K562 (cell line): ENCODE measurements around the gene CREG1. TPM values are rescaled to one million over a fixed set of nuclear protein-coding genes. Genes with fewer than 3 reads are reported as not detected.

Source experiments
- ATAC-seq: fragments of 200-7000 bp; cut with Tn5 transposase; 3 replicates; pipeline ENCODE4 v1.9.1; 2020; ENCODE audit warnings: moderate library complexity
- BruUV-seq: library from RNA; stranded (reverse); fragments of 400-500 nt; replicated peaks from 2 replicates; lab custom pipeline; 2021; lab: Mats Ljungman, UMichigan
- CTCF ChIA-PET: fragments of 300-600 bp; formaldehyde crosslinking; extraction: SDS; loops from one replicate; lab custom pipeline; 2021; ENCODE audit warnings: low intra/inter-chr PET ratio; lab: Yijun Ruan, JAX
- POLR2A ChIA-PET: fragments of 300-600, 350-650 bp; sonication (Branson Sonifier 250); formaldehyde crosslinking; extraction: SDS; loops from one replicate; lab custom pipeline; 2021; ENCODE audit warnings: antibody characterized with exemption, inconsistent platforms; lab: Yijun Ruan, JAX
- DNase-seq, 4 experiments: peaks; one replicate each; pipeline versions ENCODE4 v3.0.0 to v3.0.0-alpha.2; 2011 to 2018; ENCODE audit warnings: low spot score in 3 of 4, mixed read lengths in 3 of 4; ENCODE audit errors: extremely low read depth in 1 of 4
- FAIRE-seq: peaks from 2 replicates; lab custom pipeline; 2011; peaks lifted over from hg19 to GRCh38; lab: Jason Lieb, UNC
- H2AFZ ChIP-seq: 2 replicates; pipeline ENCODE4 v1.6.0; 2011; ENCODE audit warnings: low read depth, low read length, control low read depth, inconsistent platforms
- H3K27ac ChIP-seq: fragments of 200-600 bp; 3 replicates; pipeline ENCODE4 v1.8.0; 2011; ENCODE audit warnings: low read depth, mild to moderate bottlenecking, control low read depth, inconsistent platforms, low read length, moderate library complexity, mixed read lengths; ENCODE audit errors: extremely low read depth
- H3K27me3 ChIP-seq, 2 experiments: fragments of 300-600 bp in 1 of 2; 2 replicates in 1 of 2; 3 replicates in 1 of 2; pipeline versions ENCODE4 v1.6.0 to v1.8.0; 2011; ENCODE audit warnings: inconsistent platforms in 2 of 2, low read length in 2 of 2, mild to moderate bottlenecking in 1 of 2, mixed read lengths in 1 of 2, moderate library complexity in 1 of 2; ENCODE audit not compliant: control insufficient read depth in 2 of 2, insufficient read depth in 2 of 2
- H3K36me3 ChIP-seq: fragments of 300-600 bp; 3 replicates; pipeline ENCODE4 v1.8.0; 2011; ENCODE audit warnings: mild to moderate bottlenecking, low read length, inconsistent platforms; ENCODE audit not compliant: control insufficient read depth, insufficient read depth
- H3K4me1 ChIP-seq, 2 experiments: fragments of 200-600 bp in 1 of 2; replicated peaks in 1 of 2; 2 replicates in 1 of 2; 3 replicates in 1 of 2; pipeline versions ENCODE4 v1.5.1 to v1.8.0; 2011; ENCODE audit warnings: inconsistent platforms in 2 of 2, low read length in 2 of 2, mild to moderate bottlenecking in 1 of 2, mixed read lengths in 1 of 2, moderate library complexity in 1 of 2; ENCODE audit not compliant: control insufficient read depth in 2 of 2, insufficient read depth in 2 of 2
- H3K4me2 ChIP-seq: 2 replicates; pipeline ENCODE4 v1.6.1; 2011; ENCODE audit warnings: low read length, control low read depth, inconsistent platforms, mixed read lengths; ENCODE audit not compliant: insufficient read depth
- H3K4me3 ChIP-seq: fragments of 200-600 bp; sonication (generic), shearing (Covaris generic); 2 replicates; pipeline ENCODE4 v1.5.1; 2016; ENCODE audit warnings: control low read depth, inconsistent platforms
- H3K79me2 ChIP-seq: fragments of 200-600 bp; 3 replicates; pipeline ENCODE4 v1.8.0; 2011; ENCODE audit warnings: low read length, inconsistent platforms; ENCODE audit not compliant: control insufficient read depth, insufficient read depth
- H3K9ac ChIP-seq, 2 experiments: 2 replicates each; pipeline versions ENCODE4 v1.6.0 to v1.6.1; 2011; ENCODE audit warnings: low read depth in 2 of 2, low read length in 2 of 2, control low read depth in 1 of 2, inconsistent platforms in 1 of 2, mild to moderate bottlenecking in 1 of 2, mixed read lengths in 1 of 2; ENCODE audit not compliant: insufficient read depth in 1 of 2
- H3K9me1 ChIP-seq: one replicate; pipeline ENCODE4 v1.6.0; 2011; ENCODE audit warnings: inconsistent platforms, mild to moderate bottlenecking, low read length, moderate library complexity; ENCODE audit not compliant: control insufficient read depth, insufficient read depth
- H3K9me3 ChIP-seq: replicated peaks from 2 replicates; pipeline ENCODE4 v1.5.1; 2011; ENCODE audit warnings: low read depth, low read length, inconsistent platforms; ENCODE audit not compliant: control insufficient read depth, insufficient read depth
- H4K20me1 ChIP-seq: replicated peaks from 2 replicates; pipeline ENCODE4 v1.6.1; 2011; ENCODE audit warnings: low read length, inconsistent platforms, mixed read lengths; ENCODE audit not compliant: control insufficient read depth, insufficient read depth
- ARID2 ChIP-seq: fragments of 450-650 bp; IDR thresholded peaks from 2 replicates; pipeline ENCODE4 v1.6.1; 2017; ENCODE audit warnings: antibody characterized with exemption, mild to moderate bottlenecking
- EP400 ChIP-seq: fragments of 450-650 bp; IDR thresholded peaks from 2 replicates; pipeline ENCODE4 v1.6.1; 2017; ENCODE audit warnings: antibody characterized with exemption, mild to moderate bottlenecking, moderate library complexity
- ESRRB ChIP-seq: fragments of 250-450 bp; sonication (Bioruptor Pico); IDR thresholded peaks from 2 replicates; pipeline ENCODE4 v1.5.0; 2020; ENCODE audit warnings: mild to moderate bottlenecking, moderate library complexity, borderline replicate concordance
- IFI16 ChIP-seq: fragments of 250-450 bp; sonication (Bioruptor Pico); IDR thresholded peaks from 2 replicates; pipeline ENCODE4 v2.1.2; 2022; ENCODE audit warnings: mild to moderate bottlenecking, inconsistent platforms
- MED1 ChIP-seq: sonication (generic); formaldehyde crosslinking; IDR thresholded peaks from 2 replicates; pipeline ENCODE4 v1.8.1; 2023; ENCODE audit warnings: missing genetic modification reagents, borderline replicate concordance
- MEF2D ChIP-seq: conservative IDR thresholded peaks from 2 replicates; pipeline ENCODE4 v1.6.1; 2016; ENCODE audit warnings: low read depth, missing genetic modification characterization, missing compliant biosample characterization
- MEIS2 ChIP-seq: fragments of 450-650 bp; IDR thresholded peaks from 2 replicates; pipeline ENCODE4 v1.6.1; 2014; ENCODE audit warnings: mild to moderate bottlenecking; ENCODE audit not compliant: partially characterized antibody
- PYGO2 ChIP-seq: fragments of 450-650 bp; IDR thresholded peaks from 2 replicates; pipeline ENCODE4 v1.6.1; 2016; ENCODE audit warnings: mild to moderate bottlenecking, missing genetic modification characterization, moderate library complexity, missing compliant biosample characterization
- RBM15 ChIP-seq: fragments of 200-400 bp; formaldehyde crosslinking; IDR thresholded peaks from 2 replicates; pipeline ENCODE4 v1.6.1; 2018; ENCODE audit warnings: mild to moderate bottlenecking, low read length, moderate library complexity; ENCODE audit not compliant: insufficient read depth
- SLC30A9 ChIP-seq: fragments of 250-450 bp; sonication (Bioruptor Pico); IDR thresholded peaks from 2 replicates; pipeline ENCODE4 v1.8.0; 2022; ENCODE audit warnings: mild to moderate bottlenecking, moderate library complexity
- TCF7L2 ChIP-seq: fragments of 150-350 bp; IDR thresholded peaks from 2 replicates; pipeline ENCODE4 v1.6.1; 2016; ENCODE audit warnings: low read depth, mild to moderate bottlenecking, low read length, moderate library complexity
- ZBTB8A ChIP-seq: fragments of 450-650 bp; IDR thresholded peaks from 2 replicates; pipeline ENCODE4 v1.6.1; 2018; ENCODE audit warnings: mild to moderate bottlenecking, moderate library complexity; ENCODE audit not compliant: partially characterized antibody
- ZNF830 ChIP-seq: fragments of 250-450 bp; sonication (Bioruptor Pico); IDR thresholded peaks from 2 replicates; pipeline ENCODE4 v1.5.0; 2021; ENCODE audit warnings: mild to moderate bottlenecking
- WGBS: fragments of 100-300 bp; shearing (Covaris generic); methylation state at CpG from one replicate; pipeline ENCODE4 v1.1.6; 2016; ENCODE audit warnings: low coverage, mixed read lengths; ENCODE audit not compliant: insufficient coverage; ENCODE audit errors: missing lambda C conversion rate; 5-methylcytosine and 5-hydroxymethylcytosine counted together
- in situ Hi-C: fragments of 300-500 bp; cut with MboI; formaldehyde crosslinking; loops from 4 replicates; pipeline ENCODE4 v1.15.0; 2018; ENCODE audit warnings: inconsistent platforms, mixed read lengths
- intact Hi-C: fragments of 100-400 bp; cut with micrococcal nuclease; formaldehyde crosslinking; loops from 2 replicates; pipeline ENCODE4 v1.14.2; 2022
- polyA plus RNA-seq, 8 experiments: library from polyadenylated mRNA; depleted of rRNA in 4 of 8; stranded (reverse) in 5 of 8; unstranded in 3 of 8; fragments of >200 nt; fragmentation: Nextera tagmentation in 2 of 8; fragmentation: Illumina TruSeq in 1 of 8; extraction: Ambion mirVana in 2 of 8; extraction: Trizol in 1 of 8; gene quantifications; 2 replicates each; pipeline versions ENCODE4 v1.2.1 to v1.2.3, GENCODE V29; 2011 to 2014; ENCODE audit warnings: inconsistent platforms in 1 of 8, missing spikeins in 1 of 8
- total RNA-seq, 7 experiments: library from RNA; depleted of rRNA in 6 of 7; stranded (reverse); fragments of >200 nt in 6 of 7; fragmentation: Illumina TruSeq in 2 of 7; extraction: Trizol in 2 of 7; gene quantifications; 2 replicates each; pipeline versions ENCODE4 v1.2.1 to v1.2.3, GENCODE V29; 2011 to 2021; ENCODE audit warnings: low replicate concordance in 1 of 7
- TF ChIP-seq, protein P1 (sequence below): fragments of 200-400 bp; formaldehyde crosslinking; IDR thresholded peaks from 2 replicates; pipeline ENCODE4 v1.6.1; 2017; ENCODE audit warnings: mild to moderate bottlenecking, low read depth, low read length, moderate library complexity
- TF ChIP-seq, protein P2 (sequence below): sonication (generic); formaldehyde crosslinking; IDR thresholded peaks from 2 replicates; pipeline ENCODE4 v1.8.1; 2023; ENCODE audit warnings: mild to moderate bottlenecking, missing genetic modification reagents
- TF ChIP-seq, protein P3 (sequence below): fragments of 450-650 bp; formaldehyde crosslinking; IDR thresholded peaks from 2 replicates; pipeline ENCODE4 v1.4.0; 2020; ENCODE audit warnings: mild to moderate bottlenecking

Gene CREG1
- total and polyA plus RNA-seq, 9 of the 15 experiments (the other 6 are each of a cell fraction or from before 2014, with no cell fraction given) = 45.7 to 272 (median 161) TPM

DNA sequence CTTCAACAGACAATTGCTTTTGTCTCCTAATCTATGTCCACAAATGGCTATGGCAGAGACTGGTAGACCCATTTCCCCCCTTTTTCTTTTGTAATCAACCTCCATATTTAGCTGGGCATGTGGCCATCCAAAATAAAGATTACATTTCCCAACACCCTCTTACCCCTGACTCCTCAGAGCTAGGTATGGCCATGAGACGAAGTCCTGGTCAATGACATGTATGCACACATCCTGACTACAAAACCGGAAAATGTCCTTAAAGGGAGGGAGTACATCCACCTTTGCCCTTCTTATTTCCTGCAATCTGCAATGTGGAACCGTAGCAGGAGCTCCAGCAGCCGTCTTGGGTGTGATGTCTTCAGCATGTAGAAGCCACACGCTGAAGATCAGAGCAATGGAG, 40.3 kb upstream of the CREG1 start:
- WGBS = 39% methylated on average over 5 of the region's 5 CpGs
- Histone ChIP-seq H3K4me3 (no peak overlapping the region), H4K20me1 (no peaks in the 10 kb centered on the region), H3K79me2 (no peaks in the 10 kb centered on the region), H3K27ac (no peak overlapping the region), H3K9me3 (peaks cover 3% of the 10 kb centered on the region; the same call in 1 of the 2 replicates), H3K4me1 (peaks cover 0 to 2% of the 10 kb centered on the region in 2 experiments; a peak in 2 of 5 replicates), H3K27me3 (no peaks in the 10 kb centered on the region), H3K9ac (peak overlapping the region in 1 of 2 experiments; percentile 40; a peak in 1 of 4 replicates), H3K4me2 (no peak overlapping the region), H3K36me3 (no peaks in the 10 kb centered on the region), H3K9me1 (no peaks in the 10 kb centered on the region), H2AFZ (peak overlapping the region; percentile 58)
- ATAC-seq (peak; percentile 68), DNase-seq (no peak), FAIRE-seq (no peak)
- TF ChIP-seq SLC30A9 (CRISPR knock-in tag) (no peak), PYGO2 (tag) (no peak), ZNF830 (no peak), MEIS2 (no peak), MEF2D (tag) (no peak), RBM15 (no peak), ZBTB8A (no peak), MED1 (CRISPR knock-in tag) (no peak), EP400 (no peak), ESRRB (CRISPR knock-in tag) (no peak), TCF7L2 (no peak), ARID2 (no peak), IFI16 (no peak)
- TF ChIP-seq, protein P1, sequence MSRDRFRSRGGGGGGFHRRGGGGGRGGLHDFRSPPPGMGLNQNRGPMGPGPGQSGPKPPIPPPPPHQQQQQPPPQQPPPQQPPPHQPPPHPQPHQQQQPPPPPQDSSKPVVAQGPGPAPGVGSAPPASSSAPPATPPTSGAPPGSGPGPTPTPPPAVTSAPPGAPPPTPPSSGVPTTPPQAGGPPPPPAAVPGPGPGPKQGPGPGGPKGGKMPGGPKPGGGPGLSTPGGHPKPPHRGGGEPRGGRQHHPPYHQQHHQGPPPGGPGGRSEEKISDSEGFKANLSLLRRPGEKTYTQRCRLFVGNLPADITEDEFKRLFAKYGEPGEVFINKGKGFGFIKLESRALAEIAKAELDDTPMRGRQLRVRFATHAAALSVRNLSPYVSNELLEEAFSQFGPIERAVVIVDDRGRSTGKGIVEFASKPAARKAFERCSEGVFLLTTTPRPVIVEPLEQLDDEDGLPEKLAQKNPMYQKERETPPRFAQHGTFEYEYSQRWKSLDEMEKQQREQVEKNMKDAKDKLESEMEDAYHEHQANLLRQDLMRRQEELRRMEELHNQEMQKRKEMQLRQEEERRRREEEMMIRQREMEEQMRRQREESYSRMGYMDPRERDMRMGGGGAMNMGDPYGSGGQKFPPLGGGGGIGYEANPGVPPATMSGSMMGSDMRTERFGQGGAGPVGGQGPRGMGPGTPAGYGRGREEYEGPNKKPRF = no peak
- TF ChIP-seq, protein P2, sequence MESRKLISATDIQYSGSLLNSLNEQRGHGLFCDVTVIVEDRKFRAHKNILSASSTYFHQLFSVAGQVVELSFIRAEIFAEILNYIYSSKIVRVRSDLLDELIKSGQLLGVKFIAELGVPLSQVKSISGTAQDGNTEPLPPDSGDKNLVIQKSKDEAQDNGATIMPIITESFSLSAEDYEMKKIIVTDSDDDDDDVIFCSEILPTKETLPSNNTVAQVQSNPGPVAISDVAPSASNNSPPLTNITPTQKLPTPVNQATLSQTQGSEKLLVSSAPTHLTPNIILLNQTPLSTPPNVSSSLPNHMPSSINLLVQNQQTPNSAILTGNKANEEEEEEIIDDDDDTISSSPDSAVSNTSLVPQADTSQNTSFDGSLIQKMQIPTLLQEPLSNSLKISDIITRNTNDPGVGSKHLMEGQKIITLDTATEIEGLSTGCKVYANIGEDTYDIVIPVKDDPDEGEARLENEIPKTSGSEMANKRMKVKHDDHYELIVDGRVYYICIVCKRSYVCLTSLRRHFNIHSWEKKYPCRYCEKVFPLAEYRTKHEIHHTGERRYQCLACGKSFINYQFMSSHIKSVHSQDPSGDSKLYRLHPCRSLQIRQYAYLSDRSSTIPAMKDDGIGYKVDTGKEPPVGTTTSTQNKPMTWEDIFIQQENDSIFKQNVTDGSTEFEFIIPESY (CRISPR knock-in tag) = no peak
- TF ChIP-seq, protein P3, sequence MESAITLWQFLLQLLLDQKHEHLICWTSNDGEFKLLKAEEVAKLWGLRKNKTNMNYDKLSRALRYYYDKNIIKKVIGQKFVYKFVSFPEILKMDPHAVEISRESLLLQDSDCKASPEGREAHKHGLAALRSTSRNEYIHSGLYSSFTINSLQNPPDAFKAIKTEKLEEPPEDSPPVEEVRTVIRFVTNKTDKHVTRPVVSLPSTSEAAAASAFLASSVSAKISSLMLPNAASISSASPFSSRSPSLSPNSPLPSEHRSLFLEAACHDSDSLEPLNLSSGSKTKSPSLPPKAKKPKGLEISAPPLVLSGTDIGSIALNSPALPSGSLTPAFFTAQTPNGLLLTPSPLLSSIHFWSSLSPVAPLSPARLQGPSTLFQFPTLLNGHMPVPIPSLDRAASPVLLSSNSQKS (CRISPR knock-in tag) = no peak
- ChIA-PET POLR2A (interaction anchor here (0.7 to 1.6 kb wide), 6 partner anchors 9 to 125 kb away, joined by 3 to 6 read pairs (median 3); no protein-coding TSS in a partner anchor), CTCF (no interaction called here)
- intact Hi-C loops = no loop called here
- in situ Hi-C loops = no loop called here
- no TSS peak for BruUV-seq
